GM21367 (cell line): Measurements from ENCODE around the gene AGO4.
"Not testable (repeated sequence)": the region's sequence is repeated elsewhere in the genome, so short reads cannot be mapped to it uniquely, and the experiment has no call there.

Experiments used
- ATAC-seq: cut with Tn5 transposase; IDR thresholded peaks from one replicate; pipeline ENCODE4 v1.9.1; 2021; ENCODE audit not compliant: unreplicated experiment

Gene AGO4

GRCh38 chr1:35810096-35810881 lies 2.5 kb downstream of the AGO4 start:
- ATAC-seq = no peak

GRCh38 chr1:35812754-35813153 lies 4.9 kb downstream of the AGO4 start:
- not testable (repeated sequence) for ATAC-seq

GRCh38 chr1:35825255-35825654 lies 17.4 kb downstream of the AGO4 start:
- no peak for ATAC-seq

GRCh38 chr1:35832276-35832905 lies 24.6 kb downstream of the AGO4 start:
- ATAC-seq = no peak

GRCh38 chr1:35833395-35833794 lies 25.6 kb downstream of the AGO4 start:
- no peak for ATAC-seq

GRCh38 chr1:35834218-35834617 lies 26.4 kb downstream of the AGO4 start:
- ATAC-seq = no peak

GRCh38 chr1:35835398-35835797 lies 27.6 kb downstream of the AGO4 start:
- no peak for ATAC-seq

- no peak for ATAC-seq
Observed at GRCh38 chr1:35836734-35837133, 28.9 kb downstream of the AGO4 start.

GRCh38 chr1:35838693-35839245 lies 31.0 kb downstream of the AGO4 start:
- no peak for ATAC-seq

GRCh38 chr1:35844826-35845225 lies 37.0 kb downstream of the AGO4 start:
- no peak for ATAC-seq

- ATAC-seq = no peak
Observed at GRCh38 chr1:35845766-35846165, 38.0 kb downstream of the AGO4 start.

GRCh38 chr1:35847935-35848565 lies 40.2 kb downstream of the AGO4 start:
- ATAC-seq = no peak

GRCh38 chr1:35850051-35850450 lies 42.2 kb downstream of the AGO4 start:
- ATAC-seq = no peak

- no peak for ATAC-seq
Observed at GRCh38 chr1:35850716-35851115, 42.9 kb downstream of the AGO4 start.

- no peak for ATAC-seq
Observed at GRCh38 chr1:35851132-35851869, 43.5 kb downstream of the AGO4 start.

GRCh38 chr1:35852241-35852640 lies 44.4 kb downstream of the AGO4 start:
- ATAC-seq = no peak

- ATAC-seq = no peak
Observed at GRCh38 chr1:35854989-35855700, 47.3 kb downstream of the AGO4 start.

- no peak for ATAC-seq
Observed at GRCh38 chr1:35856964-35857363, 49.1 kb downstream of the AGO4 start.

- no peak for ATAC-seq
Observed at GRCh38 chr1:35857830-35858229, 50.0 kb downstream of the AGO4 start.

GRCh38 chr1:35860696-35861095 lies 52.9 kb downstream of the AGO4 start:
- ATAC-seq = no peak

- no peak for ATAC-seq
Observed at GRCh38 chr1:35863136-35863535, 55.3 kb downstream of the AGO4 start.
